DMS153 treated with DMSO at 0.1 percent for 48 hours (cell line): Measurements from ENCODE around the gene ZNF573.
A peak's percentile ranks its signal among the peaks of the same experiment; 100 is the strongest.
"Not testable (repeated sequence)": the region's sequence is repeated elsewhere in the genome, so short reads cannot be mapped to it uniquely, and the experiment has no call there.

Experiments used
- DNase-seq: peaks from one replicate; lab custom pipeline; 2025; ENCODE audit not compliant: unreplicated experiment; lab: John Stamatoyannopoulos, UW

Gene ZNF573

DNA sequence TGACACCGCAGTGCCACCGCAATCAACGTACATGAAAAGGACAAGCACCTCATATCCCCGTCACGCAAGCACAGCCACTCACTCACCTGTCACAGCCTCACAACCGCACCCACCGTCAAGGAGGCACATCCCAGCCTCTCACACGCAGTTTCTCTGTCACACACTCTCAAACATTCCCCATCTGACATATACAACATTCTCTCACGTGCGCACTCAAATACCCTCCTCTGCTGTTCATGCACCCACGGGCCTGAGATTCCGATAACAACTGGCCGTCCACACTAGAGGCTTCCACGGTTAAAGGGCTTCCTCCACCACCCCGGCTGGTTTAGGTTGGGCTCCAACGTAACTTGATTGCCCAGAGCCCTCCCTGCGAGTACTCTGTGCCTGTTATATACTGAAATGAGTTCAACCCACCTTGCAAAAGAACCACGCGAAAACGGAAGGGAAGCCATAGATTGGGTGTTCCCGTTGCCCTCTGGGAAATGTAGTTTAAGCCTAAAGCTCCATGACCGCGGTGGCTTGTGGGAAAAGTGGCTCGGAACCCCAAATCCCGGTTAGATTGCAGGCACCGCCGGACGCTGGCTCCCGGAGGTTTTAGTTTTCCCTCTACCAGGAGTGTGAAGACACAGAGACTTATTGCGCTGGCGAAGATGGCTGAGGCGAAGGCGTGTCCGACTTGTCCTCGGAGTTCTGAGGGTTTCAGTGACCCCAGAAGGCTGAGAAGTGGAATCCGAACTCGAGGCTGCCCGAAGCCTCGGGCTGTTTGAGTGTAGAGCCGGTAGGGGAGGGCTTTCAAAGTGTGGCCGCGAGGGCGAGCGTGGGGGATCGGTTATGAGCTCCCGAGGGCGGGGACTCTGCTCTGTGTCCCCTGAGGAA is at the start of gene ZNF573:
TSS of gene ZNF573 (minus strand) at position 460 of the 879 bp plus-strand sequence. CDS start 5,857 bp downstream, outside the sequence.
- DNase-seq: peak; percentile 48

DNA sequence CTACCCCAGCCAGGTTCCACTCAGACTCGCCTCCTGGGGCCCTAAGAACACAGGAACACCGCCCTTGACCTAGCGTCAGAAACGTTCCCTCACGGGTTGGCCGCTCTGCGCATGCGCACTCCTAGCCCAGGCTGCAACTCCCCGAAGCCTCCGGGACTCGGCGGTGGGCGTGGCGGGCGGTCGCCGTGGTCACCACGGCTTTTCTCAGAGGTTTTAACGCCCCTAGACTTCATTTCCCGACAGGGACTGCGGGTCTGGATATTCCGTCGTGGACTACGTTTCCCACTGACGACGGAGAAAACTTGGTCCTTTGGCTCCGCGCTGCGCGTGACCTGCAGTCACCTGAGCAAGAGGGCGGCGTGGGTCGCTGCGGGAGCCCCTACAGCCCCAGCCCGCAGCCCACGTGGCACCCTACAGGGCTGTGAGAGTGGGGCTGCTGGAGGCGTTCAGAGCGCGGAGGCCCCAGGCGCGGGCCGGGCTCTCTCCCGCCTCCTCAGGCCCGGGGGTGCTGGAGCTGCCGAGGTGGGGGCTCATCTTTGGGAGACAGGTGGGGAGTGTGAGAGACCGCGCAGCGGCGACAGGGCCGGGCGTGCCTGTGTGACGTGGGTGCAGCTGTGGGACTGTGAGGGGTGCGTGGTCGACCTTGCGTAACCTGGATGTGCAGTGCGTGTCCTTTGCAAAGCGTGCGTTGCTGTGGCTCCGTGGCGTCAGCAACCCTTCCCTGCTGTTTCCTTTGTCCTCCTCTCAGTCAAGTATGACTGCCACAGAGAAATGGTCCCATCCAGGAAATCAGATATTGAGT is 38.0 kb upstream of the ZNF573 start:
- DNase-seq: no peak

DNA sequence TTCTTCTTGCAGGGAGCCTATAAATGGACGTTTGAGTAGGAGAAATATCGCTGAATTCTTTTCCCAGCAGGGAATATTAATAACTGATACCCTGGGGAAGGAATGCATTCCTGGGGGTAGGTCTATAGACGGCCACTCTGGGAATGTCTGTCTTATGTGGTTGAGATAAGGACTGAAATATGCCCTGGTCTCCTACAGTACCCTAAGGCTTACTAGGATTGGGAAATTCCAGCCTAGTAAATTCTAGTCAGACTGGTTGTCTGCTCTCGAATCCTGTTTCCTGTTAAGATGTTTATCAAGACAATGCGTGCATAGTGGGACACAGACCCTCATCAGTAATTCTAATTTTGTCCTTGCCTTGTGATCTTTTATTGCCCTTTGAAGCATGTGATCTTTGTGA is 36.2 kb upstream of the ZNF573 start:
- DNase-seq: not testable (repeated sequence)

DNA sequence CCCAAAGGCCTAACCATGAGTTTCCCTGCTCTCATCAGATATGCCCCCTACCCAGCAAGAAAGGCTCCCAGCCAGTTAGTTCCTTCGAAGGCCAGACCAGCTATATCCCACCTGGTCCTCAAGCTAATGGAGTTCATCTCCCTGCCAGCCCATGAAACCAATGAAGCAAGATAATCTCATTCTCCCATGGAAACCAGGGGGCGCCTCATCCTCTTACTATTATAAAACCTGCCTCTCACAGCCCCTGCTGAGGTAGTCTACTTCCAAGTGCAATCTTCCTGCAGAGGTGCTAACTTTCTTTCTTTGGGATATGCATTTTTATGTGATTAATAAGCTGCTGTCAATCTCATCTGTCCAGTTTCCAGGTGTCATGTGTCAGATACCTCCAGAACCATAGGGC is 34.0 kb upstream of the ZNF573 start:
- no peak for DNase-seq

DNA sequence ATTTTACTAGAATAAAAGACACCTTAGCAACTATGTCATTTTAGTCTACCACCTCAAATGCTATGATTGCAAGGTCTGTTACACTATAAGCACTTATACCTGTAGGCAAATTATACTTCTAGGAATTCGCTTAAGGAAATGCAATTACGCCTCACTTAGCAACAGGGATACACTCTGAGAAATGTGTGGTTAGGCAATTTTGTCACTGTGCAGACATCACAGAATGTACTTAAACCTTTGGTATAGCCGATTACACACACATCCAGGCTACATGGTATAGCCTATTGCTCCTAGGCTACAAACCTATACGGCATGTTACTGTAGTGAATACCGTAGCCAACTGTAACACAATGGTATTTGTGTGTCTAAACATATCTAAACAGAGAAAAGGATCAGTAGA is 30.0 kb upstream of the ZNF573 start:
- DNase-seq: no peak

DNA sequence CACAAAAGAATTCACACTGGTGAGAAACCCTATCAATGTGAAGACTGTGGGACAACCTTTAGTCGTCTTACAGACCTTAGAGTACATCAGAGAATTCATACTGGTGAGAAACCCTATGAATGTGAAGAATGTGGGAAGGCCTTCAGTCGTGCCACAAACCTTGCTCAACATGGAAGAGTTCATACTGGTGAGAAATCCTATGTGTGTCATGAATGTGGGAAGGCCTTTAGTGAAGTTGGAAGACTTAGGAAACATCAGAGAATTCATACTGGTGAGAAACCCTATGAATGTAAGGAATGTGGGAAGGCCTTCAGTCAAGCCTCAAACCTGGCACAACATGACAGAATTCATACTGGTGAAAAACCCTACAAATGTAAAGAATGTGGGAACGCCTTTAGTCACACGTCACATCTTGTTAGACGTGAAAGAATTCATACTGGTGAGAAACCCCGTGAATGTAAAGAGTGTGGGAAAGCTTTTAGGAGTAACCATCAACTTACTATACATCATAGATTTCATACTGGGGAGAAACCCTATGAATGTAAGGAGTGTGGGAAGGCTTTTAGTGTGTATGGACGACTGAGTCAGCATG is 24.0 kb upstream of the ZNF573 start:
- no peak for DNase-seq

DNA sequence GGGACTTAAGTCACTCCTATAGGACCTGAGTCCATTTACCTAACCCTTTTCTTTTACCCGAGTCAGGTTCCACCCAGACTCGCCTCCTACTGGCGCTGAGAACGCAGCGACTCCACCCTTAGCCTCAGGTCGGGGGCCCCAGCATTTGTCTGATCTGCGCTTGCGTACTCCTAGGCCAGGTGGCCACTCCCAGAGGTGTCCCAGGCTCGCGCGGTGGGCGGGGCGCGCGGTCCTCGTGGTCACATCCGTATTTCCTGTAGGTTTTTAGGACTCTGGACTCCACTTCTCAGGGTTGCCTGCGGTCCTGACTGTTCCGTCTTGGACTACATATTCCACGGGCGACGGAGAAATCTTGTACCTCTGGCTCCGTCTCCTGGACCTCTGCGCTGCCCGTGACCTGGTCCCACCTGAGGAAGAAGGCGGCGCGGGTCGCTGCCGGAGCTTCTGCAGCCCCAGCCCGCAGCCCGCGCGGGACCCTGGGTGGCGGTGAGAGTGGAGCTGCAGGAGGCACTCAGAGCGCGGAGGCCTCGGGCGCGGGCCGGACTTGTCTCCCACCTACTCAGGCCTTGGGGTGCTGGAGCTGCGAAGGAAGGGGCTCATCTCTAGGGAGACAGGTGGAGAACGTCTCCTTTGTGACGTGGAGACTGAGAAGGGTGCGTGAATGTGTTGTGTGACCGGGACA is 11.0 kb upstream of the ZNF573 start:
- DNase-seq: no peak

DNA sequence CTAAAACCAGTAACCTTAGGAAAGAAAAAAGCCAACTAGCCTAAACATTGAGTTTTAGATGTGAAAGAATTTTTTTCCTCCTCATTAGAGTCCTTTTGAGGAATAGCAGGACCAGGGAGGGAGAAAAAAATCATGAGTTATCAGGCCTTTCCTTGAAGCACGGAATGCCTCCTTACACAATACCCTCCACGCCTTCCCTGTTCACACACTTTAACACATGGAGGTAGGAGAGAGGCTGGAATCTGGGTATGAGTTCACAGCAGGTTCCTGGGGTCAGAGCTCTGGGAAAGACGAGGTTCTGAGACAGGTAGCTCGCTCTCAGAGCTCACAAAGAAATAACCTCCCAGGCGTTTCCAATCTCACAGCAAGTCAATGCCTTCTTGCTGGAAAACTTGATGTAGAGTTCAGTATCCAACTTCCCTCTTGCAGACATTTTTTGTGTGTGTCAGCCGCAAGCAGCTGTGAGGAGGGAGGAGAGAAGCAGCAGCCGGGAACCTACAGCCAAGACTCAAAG is 716 bp downstream of the ZNF573 start:
- DNase-seq: no peak

DNA sequence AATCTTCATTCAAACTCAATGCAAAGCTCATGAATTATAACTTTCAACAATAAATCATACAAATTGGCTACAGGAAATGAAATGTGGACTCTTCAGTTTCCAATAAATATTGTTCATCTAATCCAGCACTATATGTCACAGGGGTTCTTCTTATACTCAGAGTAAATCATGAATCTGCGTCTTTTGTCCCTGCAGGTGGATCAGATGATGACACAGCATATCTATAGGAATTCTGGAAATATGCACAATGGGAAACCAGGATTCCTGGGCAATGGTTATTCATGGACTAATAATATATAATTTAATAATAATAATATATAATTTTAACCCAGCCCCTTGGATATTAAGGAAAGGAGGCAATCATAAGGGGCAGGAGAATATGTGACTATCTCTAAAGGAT is 8.4 kb downstream of the ZNF573 start:
- DNase-seq: no peak

DNA sequence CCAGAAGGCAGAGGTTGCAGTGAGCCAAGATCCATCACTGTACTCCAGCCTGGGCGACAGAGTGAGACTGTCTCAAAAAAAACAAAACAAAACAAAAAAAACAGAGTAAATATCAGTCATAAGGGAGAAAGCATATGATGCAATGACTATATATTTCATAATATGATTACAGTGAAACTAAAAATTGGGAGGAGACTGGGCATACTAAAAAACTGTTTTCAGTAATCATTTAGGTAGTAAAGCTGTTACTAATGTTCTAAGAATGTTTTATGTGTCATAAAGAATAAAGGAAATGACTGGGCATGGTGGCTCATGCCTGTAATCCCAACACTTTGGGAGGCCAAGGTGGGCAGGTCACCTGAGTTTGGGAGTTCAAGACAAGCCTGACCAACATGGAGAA is 15.9 kb downstream of the ZNF573 start:
- DNase-seq: no peak

DNA sequence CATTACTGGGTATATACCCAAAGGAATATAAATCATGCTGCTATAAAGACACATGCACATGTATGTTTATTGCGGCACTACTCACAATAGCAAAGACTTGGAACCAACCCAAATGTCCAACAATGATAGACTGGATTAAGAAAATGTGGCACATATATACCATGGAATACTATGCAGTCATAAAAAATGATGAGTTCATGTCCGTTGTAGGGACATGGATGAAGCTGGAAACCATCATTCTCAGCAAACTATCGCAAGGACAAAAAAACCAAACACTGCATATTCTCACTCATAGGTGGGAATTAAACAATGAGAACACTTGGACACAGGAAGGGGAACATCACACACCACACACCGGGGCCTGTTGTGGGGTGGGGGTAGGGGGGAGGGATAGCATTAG is 21.7 kb downstream of the ZNF573 start:
- not testable (repeated sequence) for DNase-seq

DNA sequence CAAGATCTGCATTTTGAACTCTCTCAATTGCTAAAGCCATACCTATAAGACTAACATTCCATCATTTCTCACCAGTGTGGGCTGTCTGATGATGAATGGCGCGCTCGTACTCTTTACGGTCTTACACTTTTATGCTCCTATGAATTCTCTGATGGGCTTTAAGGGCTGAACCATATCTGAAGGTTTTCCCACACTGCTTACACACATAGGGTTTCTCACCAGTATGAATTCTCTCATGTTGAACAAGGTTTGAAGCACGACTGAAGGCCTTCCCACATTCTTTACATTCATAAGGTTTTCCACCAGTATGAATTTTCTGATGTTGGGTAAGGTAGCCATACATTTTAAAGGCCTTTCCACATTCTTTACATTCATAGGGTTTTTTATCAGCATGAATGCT is 41.0 kb downstream of the ZNF573 start:
- DNase-seq: no peak

DNA sequence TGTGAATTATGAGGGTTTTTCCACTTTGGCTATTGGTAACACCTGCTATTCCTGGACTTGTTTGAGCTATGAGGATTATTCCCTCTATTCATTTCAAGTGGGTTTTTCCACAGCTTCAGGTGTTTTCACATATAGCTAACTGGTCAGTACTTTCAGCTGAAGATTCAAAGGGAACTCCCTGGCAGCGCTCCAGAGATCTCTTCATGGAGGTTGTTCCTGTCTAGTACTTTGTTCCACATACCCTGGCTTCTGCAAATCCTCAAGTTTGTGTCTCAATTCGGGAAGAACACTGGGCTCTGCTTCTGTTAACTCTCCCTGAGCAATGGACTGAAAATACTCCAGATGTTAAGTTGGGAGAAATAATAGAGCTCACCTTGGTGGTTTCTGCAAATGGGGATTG is 54.2 kb downstream of the ZNF573 start:
- no peak for DNase-seq

DNA sequence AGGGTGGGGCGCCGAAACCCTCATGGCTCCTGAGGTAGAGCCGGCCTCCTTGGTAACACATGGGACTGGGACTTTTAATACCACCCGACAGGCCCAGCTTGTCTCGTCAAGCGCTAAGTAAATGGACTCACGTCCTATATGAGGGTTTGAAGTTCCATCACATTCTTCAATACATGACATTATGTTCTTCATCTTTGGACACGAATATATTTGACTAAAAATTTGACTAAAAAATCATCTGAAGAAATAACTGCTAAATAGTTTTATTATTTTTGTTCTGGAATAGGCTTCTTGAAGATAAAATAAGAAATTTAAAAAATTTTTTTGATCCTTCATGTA is 59.5 kb downstream of the ZNF573 start:
- DNase-seq: no peak

DNA sequence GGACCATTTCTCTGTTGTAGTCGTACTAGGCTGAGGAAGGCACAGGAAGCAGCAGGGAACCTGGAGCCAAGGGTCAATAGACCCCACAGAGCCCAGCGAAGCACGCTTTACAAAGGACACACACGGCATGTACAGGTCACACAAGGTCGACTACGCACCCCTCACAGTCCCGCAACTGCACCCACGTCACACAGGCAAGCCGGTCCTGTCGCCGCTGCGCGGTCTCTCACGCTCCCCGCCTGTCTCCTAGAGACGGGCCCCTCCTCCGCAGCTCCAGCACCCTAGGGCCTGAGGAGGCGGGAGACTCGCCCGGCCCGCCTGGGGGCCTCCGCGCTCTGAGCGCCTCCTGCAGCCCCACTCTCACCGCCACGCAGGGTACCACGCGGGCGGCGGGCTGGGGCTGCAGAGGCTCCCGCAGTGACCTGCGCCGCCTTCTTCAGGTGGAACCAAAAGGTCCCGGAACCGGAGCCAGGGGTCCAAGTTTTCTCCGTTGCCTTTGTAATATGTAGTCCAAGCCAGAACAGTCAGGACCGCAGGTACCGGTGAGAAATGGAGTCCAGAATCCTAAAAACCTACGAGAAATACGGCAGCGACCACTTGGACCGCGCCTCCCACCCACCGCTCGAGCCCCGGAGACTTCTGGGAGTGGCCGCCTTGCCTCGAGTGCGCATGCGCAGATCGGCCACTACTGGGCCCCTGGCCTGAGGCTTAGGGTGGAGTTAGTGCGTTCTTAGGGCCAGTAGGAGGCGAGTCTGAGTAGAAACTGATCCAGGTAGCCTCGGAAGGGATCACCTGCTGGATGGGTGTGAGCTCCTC is 60.1 kb downstream of the ZNF573 start, which contains the start of gene ZNF607:
TSS of gene ZNF607 (minus strand) at position 651 of the 816 bp plus-strand sequence. CDS start 8,143 bp downstream, outside the sequence.
- no peak for DNase-seq

DNA sequence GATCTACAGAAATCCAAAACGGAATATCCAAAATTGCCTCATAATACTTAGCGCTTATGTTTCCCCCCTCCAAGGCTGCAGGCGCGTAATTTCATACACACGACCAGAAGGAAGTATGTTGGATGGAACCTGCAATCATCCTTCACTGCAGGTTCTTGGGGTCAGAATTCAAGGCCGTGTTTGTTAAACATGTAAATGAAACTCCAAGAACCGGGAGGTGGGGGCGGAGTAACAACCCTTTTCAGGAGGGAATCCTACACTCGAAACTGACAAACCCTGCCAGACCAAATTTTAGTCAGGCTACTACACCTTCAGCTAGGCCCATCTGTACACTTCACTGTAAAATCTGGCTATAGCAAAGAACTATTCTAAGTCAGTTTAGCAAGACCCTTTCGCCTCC is 61.1 kb downstream of the ZNF573 start:
- DNase-seq: no peak

DNA sequence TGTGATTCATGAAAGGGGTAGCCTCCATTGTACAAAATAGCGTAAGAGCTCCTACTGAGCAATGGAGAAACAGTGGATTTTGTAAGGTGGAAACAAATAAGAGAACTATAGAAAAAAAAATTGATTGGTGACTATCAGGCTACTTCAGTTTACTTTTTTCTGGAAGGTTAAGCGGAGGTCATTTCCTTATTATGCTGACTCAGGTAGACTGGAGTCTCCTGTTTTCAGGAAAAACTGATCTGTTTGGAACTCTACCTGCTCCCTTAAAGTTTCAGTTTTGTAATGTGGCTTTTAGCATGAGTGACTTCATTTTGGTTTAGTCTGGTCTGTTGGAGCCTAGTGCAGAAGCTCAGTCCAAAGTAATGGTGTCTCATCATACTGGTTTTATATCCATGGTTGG is 63.2 kb downstream of the ZNF573 start:
- no peak for DNase-seq

DNA sequence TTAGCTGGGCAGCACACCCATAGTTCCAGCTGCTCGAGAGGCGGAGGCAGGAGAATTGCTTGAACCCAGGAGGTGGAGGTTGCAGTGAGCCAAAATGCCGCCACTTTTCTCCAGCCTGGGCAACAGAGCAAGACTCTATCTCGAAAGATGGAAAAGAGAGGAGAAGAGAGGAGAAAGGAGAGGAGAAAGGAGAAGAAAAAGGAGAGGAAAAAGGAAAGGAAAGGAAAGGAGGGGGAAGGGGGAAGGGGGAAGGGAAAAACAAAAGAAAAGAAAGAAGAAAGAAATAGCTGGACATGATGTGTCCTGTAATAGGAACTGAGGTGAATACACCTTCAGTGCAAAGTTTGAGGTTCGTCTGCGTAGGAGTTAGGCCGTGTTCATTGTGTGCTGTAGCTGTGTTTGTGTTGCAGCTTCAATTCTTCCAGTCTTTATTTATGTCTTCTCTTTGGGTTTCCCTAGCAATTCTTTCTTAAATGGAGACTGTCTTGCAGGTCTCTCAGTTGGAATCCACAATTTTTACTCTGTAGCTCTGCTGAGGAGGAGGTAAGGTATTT is 73.3 kb downstream of the ZNF573 start:
- no peak for DNase-seq

DNA sequence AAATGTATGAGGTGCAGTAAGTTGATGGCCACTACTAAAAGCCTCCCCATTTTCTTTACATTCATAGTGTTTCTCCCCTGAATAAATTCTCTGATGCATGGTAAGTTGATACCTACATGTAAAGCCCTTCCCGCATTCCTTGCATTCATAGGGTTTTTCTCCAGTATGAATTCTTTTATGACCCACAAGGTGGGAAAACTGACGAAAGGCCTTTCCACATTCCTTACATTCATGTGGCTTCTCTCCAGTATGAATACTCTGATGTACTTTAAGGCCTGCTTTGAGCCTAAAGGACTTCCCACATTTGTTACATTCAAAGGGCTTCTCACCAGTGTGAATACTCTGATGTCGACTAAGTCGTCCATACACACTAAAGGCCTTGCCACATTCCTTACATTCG is 80.3 kb downstream of the ZNF573 start:
- no peak for DNase-seq

DNA sequence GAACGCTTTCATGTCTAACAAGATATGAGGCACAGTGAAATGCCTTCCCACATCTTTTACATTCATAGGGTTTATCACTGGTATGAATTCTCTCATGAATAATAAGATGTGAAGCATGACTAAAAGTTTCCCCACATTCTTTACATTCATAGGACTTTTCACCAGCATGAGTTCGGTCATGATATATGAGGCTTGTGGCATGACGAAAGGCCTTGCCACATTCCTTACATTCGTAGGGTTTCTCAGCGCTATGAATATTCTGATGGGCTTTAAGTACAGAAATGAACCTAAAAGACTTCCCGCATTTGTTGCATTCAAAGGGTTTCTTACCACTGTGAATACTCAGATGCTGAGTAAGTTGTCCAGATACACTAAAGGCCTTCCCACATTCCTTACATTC is 81.2 kb downstream of the ZNF573 start:
- no peak for DNase-seq
